Activated B cell treated with CpG ODN at 0.5 μM for 24 hours (primary cell): ENCODE data around the gene OSBPL5. TPM values are rescaled to one million over a fixed set of nuclear protein-coding genes. Genes with fewer than 3 reads are reported as not detected.

Source experiments
- ATAC-seq: fragments of 200-7000 bp; cut with Tn5 transposase; one replicate; pipeline ENCODE4 v1.10.0; 2021; ENCODE audit warnings: low read depth, mild to moderate bottlenecking, moderate library complexity
- CTCF ChIA-PET: fragments of 350-600 bp; sonication (Branson Sonifier 250); formaldehyde crosslinking; loops from one replicate; lab custom pipeline; 2021; ENCODE audit warnings: antibody characterized with exemption; lab: Charles Lee
- POLR2A ChIA-PET: fragments of 350-600 bp; sonication (Branson Sonifier 250); formaldehyde crosslinking; loops from one replicate; lab custom pipeline; 2021; ENCODE audit warnings: antibody characterized with exemption; lab: Charles Lee
- DNase-seq: peaks from one replicate; pipeline ENCODE4 v3.0.0; 2022
- H3K27ac Mint-ChIP-seq: one replicate; pipeline ENCODE4 v1.8.0; 2020; ENCODE audit warnings: mixed read lengths
- H3K27me3 Mint-ChIP-seq: one replicate; pipeline ENCODE4 v1.8.0; 2021; ENCODE audit warnings: mixed read lengths
- H3K36me3 Mint-ChIP-seq: one replicate; pipeline ENCODE4 v1.8.0; 2021; ENCODE audit warnings: low read depth, mixed read lengths
- H3K4me1 Mint-ChIP-seq: one replicate; pipeline ENCODE4 v1.8.0; 2021; ENCODE audit warnings: mixed read lengths
- H3K4me3 Mint-ChIP-seq: one replicate; pipeline ENCODE4 v1.8.0; 2020; ENCODE audit warnings: mild to moderate bottlenecking, mixed read lengths
- H3K9me3 Mint-ChIP-seq: one replicate; pipeline ENCODE4 v1.8.0; 2020; ENCODE audit warnings: mixed read lengths
- intact Hi-C: fragments of 100-400 bp; cut with micrococcal nuclease; formaldehyde crosslinking; loops from one replicate; pipeline ENCODE4 v1.15.1; 2024
- total RNA-seq: library from RNA; stranded (reverse); gene quantifications from 2 replicates; pipeline ENCODE4 v1.2.3, GENCODE V29; 2022
- TF ChIP-seq, protein P1 (sequence below): fragments of 200-600 bp; IDR thresholded peaks from one replicate; pipeline ENCODE4 v1.8.0; 2022; ENCODE audit warnings: antibody characterized with exemption, mild to moderate bottlenecking

Gene OSBPL5
- total RNA-seq, 1 donor from 2014 or later: not detected

DNA sequence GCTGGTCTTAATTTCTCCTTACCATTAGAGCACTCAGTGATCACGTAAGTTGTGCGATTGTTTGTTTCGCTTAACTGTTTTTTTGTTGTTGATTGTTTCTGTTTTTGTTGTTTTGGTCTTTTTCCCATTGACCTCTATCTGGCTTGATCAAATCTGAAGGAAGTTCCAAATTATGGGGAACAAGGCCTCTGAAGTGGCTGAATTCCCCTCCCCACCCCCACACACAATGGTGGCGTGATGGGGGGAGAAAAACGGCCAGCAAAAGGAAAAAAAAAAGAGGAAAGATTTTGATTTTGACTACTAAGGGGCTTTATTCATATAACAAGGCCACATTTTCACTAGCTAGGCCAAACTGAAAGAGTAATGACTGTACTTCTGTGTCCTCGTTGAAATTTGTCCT, 53.6 kb downstream of the OSBPL5 start:
- DNase-seq (no peak), ATAC-seq (no peak)
- Mint-ChIP-seq H3K36me3 (peaks cover 3% of the 10 kb centered on the region), H3K4me3 (no peak overlapping the region), H3K27ac (no peak overlapping the region), H3K9me3 (peaks cover 11% of the 10 kb centered on the region), H3K4me1 (no peaks in the 10 kb centered on the region), H3K27me3 (peaks cover 5% of the 10 kb centered on the region)
- intact Hi-C loops: no loop called here
- ChIA-PET CTCF (no interaction called here), POLR2A (no interaction called here)
- TF ChIP-seq, protein P1, sequence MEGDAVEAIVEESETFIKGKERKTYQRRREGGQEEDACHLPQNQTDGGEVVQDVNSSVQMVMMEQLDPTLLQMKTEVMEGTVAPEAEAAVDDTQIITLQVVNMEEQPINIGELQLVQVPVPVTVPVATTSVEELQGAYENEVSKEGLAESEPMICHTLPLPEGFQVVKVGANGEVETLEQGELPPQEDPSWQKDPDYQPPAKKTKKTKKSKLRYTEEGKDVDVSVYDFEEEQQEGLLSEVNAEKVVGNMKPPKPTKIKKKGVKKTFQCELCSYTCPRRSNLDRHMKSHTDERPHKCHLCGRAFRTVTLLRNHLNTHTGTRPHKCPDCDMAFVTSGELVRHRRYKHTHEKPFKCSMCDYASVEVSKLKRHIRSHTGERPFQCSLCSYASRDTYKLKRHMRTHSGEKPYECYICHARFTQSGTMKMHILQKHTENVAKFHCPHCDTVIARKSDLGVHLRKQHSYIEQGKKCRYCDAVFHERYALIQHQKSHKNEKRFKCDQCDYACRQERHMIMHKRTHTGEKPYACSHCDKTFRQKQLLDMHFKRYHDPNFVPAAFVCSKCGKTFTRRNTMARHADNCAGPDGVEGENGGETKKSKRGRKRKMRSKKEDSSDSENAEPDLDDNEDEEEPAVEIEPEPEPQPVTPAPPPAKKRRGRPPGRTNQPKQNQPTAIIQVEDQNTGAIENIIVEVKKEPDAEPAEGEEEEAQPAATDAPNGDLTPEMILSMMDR: no peak

DNA sequence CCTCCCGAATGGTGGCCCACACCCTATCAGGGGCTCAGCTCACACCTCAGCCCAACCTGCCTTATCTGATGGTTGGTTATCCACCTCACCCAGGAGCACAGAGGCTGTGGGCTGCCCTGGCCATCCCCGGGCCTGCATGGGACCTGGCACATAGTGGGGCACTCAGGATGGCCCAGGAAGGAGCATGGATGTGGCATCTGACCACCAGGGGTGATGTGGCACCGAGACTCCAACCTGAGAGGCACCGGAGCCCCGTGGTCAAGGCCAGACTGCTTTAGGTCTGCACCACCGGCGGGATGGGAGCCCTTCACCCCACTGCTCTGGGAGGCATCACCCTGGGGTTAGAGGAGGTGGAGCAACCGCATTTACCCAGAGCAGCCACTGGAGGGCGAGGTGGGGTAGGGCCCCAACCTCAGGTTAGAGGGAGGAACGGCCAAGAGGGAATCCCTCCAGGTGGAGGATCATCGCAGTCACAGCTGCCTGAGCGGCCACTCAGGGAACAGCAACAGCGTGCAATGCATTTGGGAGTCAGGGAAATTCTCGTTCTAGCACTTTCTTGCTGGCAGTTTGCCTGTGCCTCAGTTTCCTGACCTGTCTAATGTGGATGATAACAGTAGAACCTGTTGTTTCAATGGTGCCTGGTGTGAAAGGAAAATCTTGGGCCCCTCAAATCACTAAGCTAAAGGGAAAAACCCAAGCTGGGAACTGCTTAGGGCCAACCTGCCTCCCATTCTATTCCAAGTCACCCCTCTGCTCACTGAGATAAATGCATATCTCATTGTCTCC, 55.0 kb downstream of the OSBPL5 start:
- DNase-seq: peak; percentile 12
- H3K9me3 Mint-ChIP-seq: peaks cover 6% of the 10 kb centered on the region
- POLR2A ChIA-PET: no interaction called here
- H3K36me3 Mint-ChIP-seq: peaks cover 3% of the 10 kb centered on the region
- H3K27ac Mint-ChIP-seq: no peak overlapping the region
- peak; percentile 42 for ATAC-seq
- intact Hi-C loops: no loop called here
- peaks cover 6% of the 10 kb centered on the region for H3K27me3 Mint-ChIP-seq
- H3K4me1 Mint-ChIP-seq: no peaks in the 10 kb centered on the region
- TF ChIP-seq, protein P1: no peak
- no peak overlapping the region for H3K4me3 Mint-ChIP-seq
- CTCF ChIA-PET: no interaction called here

DNA sequence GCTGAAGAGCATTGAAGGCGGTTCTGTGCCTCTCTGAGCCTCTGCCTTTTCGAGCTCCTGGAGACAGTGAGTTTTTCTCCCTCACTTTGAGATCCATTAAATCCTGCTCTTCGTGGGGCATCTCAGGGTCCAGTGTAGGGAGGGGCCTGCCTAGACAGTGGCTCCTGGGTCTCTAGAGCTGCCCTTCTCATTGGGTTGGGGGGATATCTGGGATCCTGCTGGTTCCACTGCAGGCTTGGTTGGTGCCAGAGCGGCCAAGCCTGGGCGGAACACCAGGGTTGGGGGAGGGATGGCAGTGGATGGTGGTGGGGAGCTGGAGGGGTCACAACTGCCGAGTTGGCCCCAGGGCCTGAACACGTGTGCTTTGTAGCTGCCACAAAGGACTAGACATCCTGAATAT, 55.7 kb downstream of the OSBPL5 start:
- no peak for DNase-seq
- H3K36me3 Mint-ChIP-seq: peaks cover 1% of the 10 kb centered on the region
- CTCF ChIA-PET: no interaction called here
- H3K27me3 Mint-ChIP-seq: peaks cover 6% of the 10 kb centered on the region
- ATAC-seq: no peak
- H3K27ac Mint-ChIP-seq: no peak overlapping the region
- POLR2A ChIA-PET: no interaction called here
- H3K4me1 Mint-ChIP-seq: no peaks in the 10 kb centered on the region
- TF ChIP-seq, protein P1: no peak
- intact Hi-C loops: no loop called here
- no peak overlapping the region for H3K4me3 Mint-ChIP-seq
- H3K9me3 Mint-ChIP-seq: peaks cover 6% of the 10 kb centered on the region

DNA sequence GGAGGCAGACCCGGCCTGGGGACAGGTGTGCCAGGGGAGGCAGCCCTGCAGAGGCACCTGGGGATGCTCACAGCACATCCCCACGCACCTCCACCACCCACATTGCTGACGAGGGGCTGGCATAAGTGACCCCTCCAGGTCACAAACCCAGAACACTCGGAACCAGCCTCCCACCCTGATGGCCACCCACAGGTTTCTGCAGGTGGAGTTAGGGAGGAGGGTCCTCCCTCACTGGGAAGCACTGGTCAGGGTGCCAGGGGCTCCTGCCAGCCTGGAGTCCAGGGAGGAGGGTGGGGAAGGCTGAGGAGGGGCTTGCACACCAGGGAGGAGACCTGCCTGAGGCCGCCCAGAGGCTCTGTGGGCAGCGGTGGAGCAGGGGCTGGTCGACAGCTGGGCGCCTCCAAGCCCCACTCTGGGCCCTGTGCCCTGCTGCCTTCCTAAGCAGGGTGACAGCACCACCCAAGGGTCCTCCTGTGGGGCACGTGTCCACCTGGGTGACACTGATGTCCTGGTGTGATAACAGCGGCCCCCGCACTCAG, 56.9 kb downstream of the OSBPL5 start:
- no peak overlapping the region for H3K27ac Mint-ChIP-seq
- H3K9me3 Mint-ChIP-seq: no peaks in the 10 kb centered on the region
- DNase-seq: no peak
- ChIA-PET POLR2A (no interaction called here), CTCF (no interaction called here)
- no peak overlapping the region for H3K4me3 Mint-ChIP-seq
- ATAC-seq: no peak
- intact Hi-C loops: no loop called here
- no peaks in the 10 kb centered on the region for H3K36me3 Mint-ChIP-seq
- H3K27me3 Mint-ChIP-seq: peaks cover 6% of the 10 kb centered on the region
- no peaks in the 10 kb centered on the region for H3K4me1 Mint-ChIP-seq
- TF ChIP-seq, protein P1: no peak

DNA sequence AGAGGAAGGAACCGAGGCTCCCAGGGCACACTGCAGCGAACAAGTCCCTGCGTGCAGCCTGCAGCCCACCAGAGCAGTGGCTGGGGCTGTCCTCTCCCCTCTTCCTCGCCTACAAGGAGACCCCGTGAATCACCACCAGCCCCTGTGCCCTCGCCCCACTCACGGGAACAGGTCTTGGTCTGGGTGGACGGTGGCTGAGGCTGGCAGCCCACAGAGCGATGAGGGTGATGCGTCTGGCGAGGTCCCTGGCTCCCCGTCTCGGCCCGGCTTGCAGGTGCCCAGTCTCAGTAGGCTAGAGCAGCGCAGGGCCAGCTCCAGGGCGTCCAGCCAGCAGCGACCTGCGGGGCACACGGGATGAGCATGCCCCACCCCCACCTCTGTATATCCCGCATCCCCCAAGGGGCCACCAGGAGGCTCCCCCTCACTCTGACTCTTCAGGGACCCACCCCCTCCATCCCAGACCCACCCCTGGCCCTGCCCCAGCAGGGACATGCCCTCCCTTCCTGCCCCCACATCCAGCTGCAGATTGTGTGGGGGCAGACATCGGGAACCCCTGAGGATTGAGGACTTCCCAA, 57.4 kb downstream of the OSBPL5 start:
- no peaks in the 10 kb centered on the region for H3K36me3 Mint-ChIP-seq
- DNase-seq (peak; percentile 12), ATAC-seq (no peak)
- TF ChIP-seq, protein P1: no peak
- peaks cover 6% of the 10 kb centered on the region for H3K27me3 Mint-ChIP-seq
- no peaks in the 10 kb centered on the region for H3K9me3 Mint-ChIP-seq
- no peaks in the 10 kb centered on the region for H3K4me1 Mint-ChIP-seq
- H3K4me3 Mint-ChIP-seq: no peak overlapping the region
- intact Hi-C loops: no loop called here
- no peak overlapping the region for H3K27ac Mint-ChIP-seq
- ChIA-PET CTCF (no interaction called here), POLR2A (no interaction called here)
